Measurements from ENCODE around the gene GOLPH3L.
A peak's percentile ranks its signal among the peaks of the same experiment; 100 is the strongest.
"Not testable (repeated sequence)": the region's sequence is repeated elsewhere in the genome, so short reads cannot be mapped to it uniquely, and the experiment has no call there.

The GOLPH3L gene

GRCh38 chr1:150660584-150660983, 36.4 kb downstream of the GOLPH3L start:
- DNase-seq: no peak

GRCh38 chr1:150657064-150657463, 39.9 kb downstream of the GOLPH3L start:
- DNase-seq: not testable (repeated sequence)

- not testable (repeated sequence) for DNase-seq
Measured at GRCh38 chr1:150654635-150655034, 42.3 kb downstream of the GOLPH3L start.

GRCh38 chr1:150650193-150650592, 46.8 kb downstream of the GOLPH3L start:
- DNase-seq: no peak

- DNase-seq: no peak
Measured at GRCh38 chr1:150649441-150650075, 47.4 kb downstream of the GOLPH3L start.

GRCh38 chr1:150642296-150642695, 54.7 kb downstream of the GOLPH3L start:
- DNase-seq: no peak

- not testable (repeated sequence) for DNase-seq
Measured at GRCh38 chr1:150641126-150641815, 55.7 kb downstream of the GOLPH3L start.

GRCh38 chr1:150638430-150638829, 58.5 kb downstream of the GOLPH3L start:
- not testable (repeated sequence) for DNase-seq

- not testable (repeated sequence) for DNase-seq
Measured at GRCh38 chr1:150634839-150635622, 61.9 kb downstream of the GOLPH3L start.

GRCh38 chr1:150629115-150629928, 67.6 kb downstream of the GOLPH3L start, which contains the start of gene ENSA:
Gene ENSA, minus strand, starts transcription at chr1:150629612. Its CDS starts 142 bp downstream, at chr1:150629470.
- DNase-seq: peak; percentile 88 to 100 (median 97)

GRCh38 chr1:150628766-150629114, 68.2 kb downstream of the GOLPH3L start:
- DNase-seq: no peak

- no peak for DNase-seq
Measured at GRCh38 chr1:150627826-150628410, 69.0 kb downstream of the GOLPH3L start.

- peak in 5 of 51 donors; percentile 9 to 70 (median 16) for DNase-seq
Measured at GRCh38 chr1:150626150-150626549, 70.8 kb downstream of the GOLPH3L start.

- DNase-seq: not testable (repeated sequence)
Measured at GRCh38 chr1:150624546-150624945, 72.4 kb downstream of the GOLPH3L start.

GRCh38 chr1:150624134-150624533, 72.8 kb downstream of the GOLPH3L start:
- not testable (repeated sequence) for DNase-seq

- DNase-seq: no peak
Measured at GRCh38 chr1:150622303-150622975, 74.5 kb downstream of the GOLPH3L start.

- peak in 14 of 51 donors; percentile 2 to 31 (median 16) for DNase-seq
Measured at GRCh38 chr1:150621497-150622302, 75.3 kb downstream of the GOLPH3L start.

GRCh38 chr1:150620919-150621318, 76.0 kb downstream of the GOLPH3L start:
- DNase-seq: no peak
